Natural killer cell (primary cell): Measurements from ENCODE around the gene FBXO34. TPM values are rescaled to one million over a fixed set of nuclear protein-coding genes. Genes with fewer than 3 reads are reported as not detected.

Experiments used
- ATAC-seq, 3 donors: fragments of 150-1000 bp in 2 of 3; fragments of 200-7000 bp in 1 of 3; cut with Tn5 transposase; 1 replicate in 1 of 3; 2 replicates in 2 of 3; pipeline ENCODE4 v1.10.0; 2021; ENCODE audit warnings: mild to moderate bottlenecking in 2 of 3, moderate library complexity in 2 of 3
- DNase-seq, 2 donors: peaks; one replicate each; pipeline versions ENCODE4 v3.0.0 to v3.0.0-alpha.2; 2013 to 2021; ENCODE audit warnings: mixed read lengths in 1 of 2
- H3K27ac ChIP-seq: one replicate; pipeline ENCODE4 v1.5.1; 2013; ENCODE audit warnings: mild to moderate bottlenecking, low read length
- H3K27me3 ChIP-seq: one replicate; pipeline ENCODE4 v1.6.1; 2013; ENCODE audit warnings: low read length; ENCODE audit not compliant: control insufficient read depth, insufficient read depth
- H3K36me3 ChIP-seq: one replicate; pipeline ENCODE4 v1.6.1; 2013; ENCODE audit warnings: low read length; ENCODE audit not compliant: control insufficient read depth, insufficient read depth
- H3K4me1 ChIP-seq: one replicate; pipeline ENCODE4 v1.6.1; 2013; ENCODE audit warnings: low read length; ENCODE audit not compliant: control insufficient read depth, insufficient read depth
- H3K4me3 ChIP-seq: one replicate; pipeline ENCODE4 v1.5.1; 2013; ENCODE audit warnings: low read length
- H3K9me3 ChIP-seq: one replicate; pipeline ENCODE4 v1.6.1; 2013; ENCODE audit warnings: low read length; ENCODE audit not compliant: control insufficient read depth, insufficient read depth
- H3K27ac Mint-ChIP-seq, 2 donors: one replicate each; pipeline ENCODE4 v1.8.0; 2022; ENCODE audit warnings: mild to moderate bottlenecking in 2 of 2, mixed read lengths in 2 of 2, moderate library complexity in 1 of 2
- H3K27me3 Mint-ChIP-seq, 2 donors: one replicate each; pipeline ENCODE4 v1.8.0; 2022; ENCODE audit warnings: low read depth in 2 of 2, mixed read lengths in 2 of 2
- H3K36me3 Mint-ChIP-seq: one replicate; pipeline ENCODE4 v1.8.0; 2022; ENCODE audit warnings: mixed read lengths
- H3K4me1 Mint-ChIP-seq, 2 donors: one replicate each; pipeline ENCODE4 v1.8.0; 2022; ENCODE audit warnings: mixed read lengths in 2 of 2
- H3K4me3 Mint-ChIP-seq: one replicate; pipeline ENCODE4 v1.8.0; 2022; ENCODE audit warnings: mild to moderate bottlenecking, moderate library complexity, mixed read lengths
- H3K9me3 Mint-ChIP-seq, 2 donors: one replicate each; pipeline ENCODE4 v1.8.0; 2022; ENCODE audit warnings: mixed read lengths in 2 of 2
- WGBS: methylation state at CpG from one replicate; pipeline ENCODE4 v1.1.7; 2013; ENCODE audit warnings: missing lambda C conversion rate; ENCODE audit not compliant: insufficient coverage; 5-methylcytosine and 5-hydroxymethylcytosine counted together
- intact Hi-C: fragments of 100-400 bp; cut with micrococcal nuclease; formaldehyde crosslinking; loops from one replicate; pipeline ENCODE4 v1.14.2; 2022
- total RNA-seq, 4 donors: library from RNA; stranded (reverse); fragments of 120-200 nt in 1 of 4; gene quantifications; one replicate each; pipeline versions ENCODE4 v1.2.3 to v1.2.4, GENCODE V29; 2013 to 2022
- TF ChIP-seq, protein P1 (sequence below): fragments of 200-600 bp; IDR thresholded peaks from one replicate; pipeline ENCODE4 v1.8.0; 2022; ENCODE audit warnings: antibody characterized with exemption

FBXO34 gene
- total RNA-seq, 3 donors from 2014 or later (not counting 1 experiment from before 2014, with no cell fraction given): 34.7 to 39.3 (median 36.6) TPM

DNA sequence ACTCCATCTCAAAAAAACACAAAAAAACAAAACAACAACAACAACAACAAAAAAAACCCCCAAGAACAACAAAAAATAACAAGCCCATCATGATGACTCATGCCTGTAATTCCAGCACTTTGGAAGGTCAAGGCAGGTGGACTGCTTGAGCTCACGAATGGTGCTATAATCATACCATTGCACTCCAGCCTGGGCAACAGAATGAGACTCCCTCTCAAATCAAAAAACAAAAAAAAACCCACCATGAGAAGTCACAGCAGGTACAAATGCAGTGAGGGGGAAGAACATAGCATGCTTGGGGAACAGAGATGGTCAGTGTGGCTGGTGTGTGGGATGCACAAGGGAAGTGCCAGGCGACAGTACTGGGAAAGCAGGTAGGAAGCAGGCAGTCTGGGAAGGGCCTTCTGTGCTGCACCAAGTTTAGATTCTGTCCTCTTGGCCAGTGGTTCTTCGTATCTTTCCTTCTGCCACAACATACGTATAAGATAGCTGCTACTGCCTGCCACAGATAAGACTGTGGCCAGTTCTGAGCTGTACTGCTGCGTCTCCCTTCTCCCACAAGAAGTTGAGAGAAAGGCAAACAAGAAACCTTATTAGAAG is 112.4 kb downstream of the FBXO34 start:
- Mint-ChIP-seq H3K27ac (peak overlapping the region in 1 of 2 donors; percentile 29), H3K36me3 (peaks cover 22% of the 10 kb centered on the region)

DNA sequence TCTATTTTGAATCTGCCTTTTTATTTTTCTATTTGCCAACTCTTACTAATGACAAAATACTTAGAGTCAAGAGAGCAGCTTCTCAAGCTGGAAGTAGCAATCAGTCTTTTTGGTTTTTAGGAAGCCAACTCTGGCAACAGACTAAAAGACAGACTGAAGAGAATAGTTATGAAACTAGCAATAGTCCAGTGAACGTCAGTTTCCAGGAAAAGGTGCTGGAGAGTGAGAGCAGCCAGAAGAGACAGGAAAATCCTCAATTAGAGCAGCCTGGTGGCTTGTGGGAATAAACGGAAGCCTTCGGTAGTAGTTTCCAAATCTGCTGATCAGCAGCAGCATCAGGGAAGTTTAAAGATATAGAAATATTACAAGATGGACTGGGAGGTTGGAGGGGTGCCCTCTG is 113.3 kb downstream of the FBXO34 start:
- ATAC-seq (no peak), DNase-seq (no peak)
- Histone ChIP-seq H3K4me1 (peaks cover 14% of the 10 kb centered on the region), H3K27me3 (no peaks in the 10 kb centered on the region), H3K36me3 (peaks cover 44% of the 10 kb centered on the region), H3K4me3 (no peak overlapping the region), H3K27ac (no peak overlapping the region), H3K9me3 (no peaks in the 10 kb centered on the region)
- TF ChIP-seq, protein P1, sequence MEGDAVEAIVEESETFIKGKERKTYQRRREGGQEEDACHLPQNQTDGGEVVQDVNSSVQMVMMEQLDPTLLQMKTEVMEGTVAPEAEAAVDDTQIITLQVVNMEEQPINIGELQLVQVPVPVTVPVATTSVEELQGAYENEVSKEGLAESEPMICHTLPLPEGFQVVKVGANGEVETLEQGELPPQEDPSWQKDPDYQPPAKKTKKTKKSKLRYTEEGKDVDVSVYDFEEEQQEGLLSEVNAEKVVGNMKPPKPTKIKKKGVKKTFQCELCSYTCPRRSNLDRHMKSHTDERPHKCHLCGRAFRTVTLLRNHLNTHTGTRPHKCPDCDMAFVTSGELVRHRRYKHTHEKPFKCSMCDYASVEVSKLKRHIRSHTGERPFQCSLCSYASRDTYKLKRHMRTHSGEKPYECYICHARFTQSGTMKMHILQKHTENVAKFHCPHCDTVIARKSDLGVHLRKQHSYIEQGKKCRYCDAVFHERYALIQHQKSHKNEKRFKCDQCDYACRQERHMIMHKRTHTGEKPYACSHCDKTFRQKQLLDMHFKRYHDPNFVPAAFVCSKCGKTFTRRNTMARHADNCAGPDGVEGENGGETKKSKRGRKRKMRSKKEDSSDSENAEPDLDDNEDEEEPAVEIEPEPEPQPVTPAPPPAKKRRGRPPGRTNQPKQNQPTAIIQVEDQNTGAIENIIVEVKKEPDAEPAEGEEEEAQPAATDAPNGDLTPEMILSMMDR: no peak
- 95% methylated on average over 3 of the region's 3 CpGs for WGBS
- Mint-ChIP-seq H3K4me1 (peaks cover 14 to 18% of the 10 kb centered on the region in 2 donors), H3K9me3 (no peaks in the 10 kb centered on the region), H3K4me3 (no peak overlapping the region), H3K27ac (peak overlapping the region in 1 of 2 donors; percentile 6), H3K36me3 (peaks cover 29% of the 10 kb centered on the region), H3K27me3 (no peaks in the 10 kb centered on the region)
- intact Hi-C loops: no loop called here

More for the DNA sequence above, 112.4 kb downstream of the FBXO34 start:
- ATAC-seq (peak in 1 of 3 donors; percentile 51), DNase-seq (no peak)
- no peak overlapping the region for H3K4me3 ChIP-seq
- TF ChIP-seq, protein P1: no peak
- H3K4me1 ChIP-seq: peaks cover 14% of the 10 kb centered on the region
- Mint-ChIP-seq H3K9me3 (no peaks in the 10 kb centered on the region), H3K4me3 (no peak overlapping the region), H3K4me1 (peaks cover 14 to 18% of the 10 kb centered on the region in 2 donors), H3K27me3 (no peaks in the 10 kb centered on the region)
- WGBS: 96% methylated on average over 5 of the region's 5 CpGs
- no peak overlapping the region for H3K27ac ChIP-seq
- intact Hi-C loops: no loop called here
- no peaks in the 10 kb centered on the region for H3K27me3 ChIP-seq
- H3K9me3 ChIP-seq: no peaks in the 10 kb centered on the region
- H3K36me3 ChIP-seq: peaks cover 39% of the 10 kb centered on the region

DNA sequence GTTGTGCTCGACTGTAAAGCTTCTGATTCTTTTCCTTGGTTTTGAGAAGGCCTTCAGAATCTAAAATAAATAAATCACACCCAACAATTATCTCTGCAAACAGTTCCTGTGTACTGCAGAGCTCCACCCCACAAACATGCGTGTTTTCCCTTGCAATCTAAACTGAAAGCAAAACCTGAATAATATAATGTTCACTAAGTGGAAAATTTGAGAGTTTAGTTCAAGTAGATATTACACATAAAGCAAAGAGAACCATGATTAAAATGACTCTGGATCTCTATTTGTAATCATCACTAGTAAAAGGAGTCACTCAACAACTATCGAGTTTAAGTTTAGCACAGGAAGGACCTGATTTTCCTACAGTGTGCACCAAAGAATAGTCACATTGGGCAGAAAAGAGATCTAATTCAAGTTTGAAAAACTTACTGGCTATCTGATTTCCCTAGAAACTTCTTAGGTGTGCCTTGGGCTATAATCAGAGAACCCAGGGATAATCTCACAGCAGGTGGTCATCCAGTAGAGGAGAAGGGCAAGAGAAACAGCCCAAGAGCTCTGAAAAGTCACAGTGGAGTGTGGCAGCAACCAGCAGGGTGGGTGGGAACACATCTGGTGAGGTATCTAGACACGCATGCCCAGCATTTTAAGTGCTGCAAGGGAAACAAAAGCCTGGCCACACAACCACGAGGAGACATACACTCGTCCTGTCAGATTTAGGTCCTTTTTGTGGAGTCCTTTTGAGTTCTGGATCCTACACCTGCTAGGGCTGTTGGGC is 115.0 kb downstream of the FBXO34 start:
- peak; percentile 65 to 79 (median 75) for ATAC-seq
- H3K27me3 Mint-ChIP-seq: no peaks in the 10 kb centered on the region
- no peaks in the 10 kb centered on the region for H3K27me3 ChIP-seq
- H3K36me3 ChIP-seq: peaks cover 34% of the 10 kb centered on the region
- peaks cover 14% of the 10 kb centered on the region for H3K4me1 ChIP-seq
- H3K4me3 Mint-ChIP-seq: peak overlapping the region; percentile 88
- peaks cover 18% of the 10 kb centered on the region for H3K36me3 Mint-ChIP-seq
- WGBS: 44% methylated on average over 5 of the region's 6 CpGs
- peak overlapping the region; percentile 10 for H3K4me3 ChIP-seq
- H3K9me3 ChIP-seq: no peaks in the 10 kb centered on the region
- peak; percentile 20 to 36 for DNase-seq
- peak overlapping the region; percentile 78 to 94 for H3K27ac Mint-ChIP-seq
- intact Hi-C loops: no loop called here
- TF ChIP-seq, protein P1: no peak
- H3K27ac ChIP-seq: peak overlapping the region; percentile 91
- peaks cover 14 to 18% of the 10 kb centered on the region in 2 donors for H3K4me1 Mint-ChIP-seq
- no peaks in the 10 kb centered on the region for H3K9me3 Mint-ChIP-seq
